Measurements from ENCODE around the gene TBCCD1.

TBCCD1 gene

GRCh38 chr3:186608624-186609215, 41.6 kb upstream of the TBCCD1 start:
- H3K4me1 ChIP-seq (ENCODE audit: control insufficient read depth in 5 of 5, insufficient read depth in 5 of 5, low read length in 5 of 5) = no peaks in the 10 kb centered on the region
- H3K9me3 ChIP-seq (ENCODE audit: control insufficient read depth in 5 of 5, low read length in 5 of 5) = no peaks in the 10 kb centered on the region
- no peak overlapping the region for H3K9ac ChIP-seq (ENCODE audit: low read length in 5 of 5)
- H3K27ac ChIP-seq (ENCODE audit: low read depth, low read length) = no peak overlapping the region
- peaks cover 0 to 9% (median 4%) of the 10 kb centered on the region in 5 donors for H3K27me3 ChIP-seq (ENCODE audit: control insufficient read depth in 5 of 5, insufficient read depth in 4 of 5, low read length in 5 of 5)
- H3K36me3 ChIP-seq (ENCODE audit: control insufficient read depth in 5 of 5, insufficient read depth in 5 of 5, low read length in 5 of 5) = no peaks in the 10 kb centered on the region
- no peak overlapping the region for H3K4me3 ChIP-seq (ENCODE audit: low read depth in 1 of 5, low read length in 5 of 5)

- Histone ChIP-seq H3K27ac (ENCODE audit: low read depth, low read length) (no peak overlapping the region), H3K4me3 (ENCODE audit: low read depth in 1 of 5, low read length in 5 of 5) (no peak overlapping the region), H3K9ac (ENCODE audit: low read length in 5 of 5) (no peak overlapping the region), H3K9me3 (ENCODE audit: control insufficient read depth in 5 of 5, low read length in 5 of 5) (no peaks in the 10 kb centered on the region), H3K4me1 (ENCODE audit: control insufficient read depth in 5 of 5, insufficient read depth in 5 of 5, low read length in 5 of 5) (no peaks in the 10 kb centered on the region), H3K36me3 (ENCODE audit: control insufficient read depth in 5 of 5, insufficient read depth in 5 of 5, low read length in 5 of 5) (no peaks in the 10 kb centered on the region), H3K27me3 (ENCODE audit: control insufficient read depth in 5 of 5, insufficient read depth in 4 of 5, low read length in 5 of 5) (no peaks in the 10 kb centered on the region)
Measured at GRCh38 chr3:186605561-186606545, 38.7 kb upstream of the TBCCD1 start.

DNA sequence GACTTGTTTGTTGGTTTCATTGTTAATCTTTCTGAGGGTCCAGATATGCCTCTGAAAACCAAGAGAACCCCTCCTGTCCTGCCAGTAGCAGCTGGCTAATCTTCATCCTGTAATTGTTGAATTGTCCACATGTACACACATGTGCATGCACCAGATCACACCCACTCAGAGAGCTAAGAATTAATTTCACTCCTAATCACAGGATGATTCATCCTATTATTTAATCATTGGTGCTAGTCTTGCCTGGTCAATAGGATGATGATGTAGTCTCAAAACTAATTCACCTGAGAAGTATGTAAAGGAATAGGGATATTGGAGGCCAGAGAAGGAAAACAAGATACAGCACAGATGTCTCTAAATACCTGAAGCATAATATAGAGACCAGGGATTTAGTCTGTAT, 37.9 kb upstream of the TBCCD1 start:
- Histone ChIP-seq H3K36me3 (ENCODE audit: control insufficient read depth in 5 of 5, insufficient read depth in 5 of 5, low read length in 5 of 5) (no peaks in the 10 kb centered on the region), H3K4me1 (ENCODE audit: control insufficient read depth in 5 of 5, insufficient read depth in 5 of 5, low read length in 5 of 5) (no peaks in the 10 kb centered on the region), H3K9ac (ENCODE audit: low read length in 5 of 5) (no peak overlapping the region), H3K4me3 (ENCODE audit: low read depth in 1 of 5, low read length in 5 of 5) (no peak overlapping the region), H3K27ac (ENCODE audit: low read depth, low read length) (no peak overlapping the region), H3K9me3 (ENCODE audit: control insufficient read depth in 5 of 5, low read length in 5 of 5) (no peaks in the 10 kb centered on the region), H3K27me3 (ENCODE audit: control insufficient read depth in 5 of 5, insufficient read depth in 4 of 5, low read length in 5 of 5) (no peaks in the 10 kb centered on the region)

DNA sequence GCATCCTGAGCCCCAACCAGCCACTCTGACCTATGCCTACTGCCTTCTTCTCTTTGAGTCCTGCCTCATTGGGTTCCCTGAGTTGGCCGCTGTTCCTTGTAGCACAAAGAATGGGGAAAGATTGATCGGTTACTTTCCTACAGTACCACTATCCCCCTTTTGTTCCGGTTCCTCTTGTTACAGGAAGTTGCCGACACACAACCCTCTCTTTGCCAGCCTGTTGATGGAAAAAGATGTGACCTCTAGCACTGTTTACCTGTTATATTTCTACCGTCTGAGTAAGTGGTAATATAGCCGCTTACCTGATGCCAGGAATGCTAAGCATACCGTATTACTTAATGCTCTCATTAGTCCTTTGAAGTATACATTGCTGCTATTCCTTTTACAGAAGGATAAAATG, 36.0 kb upstream of the TBCCD1 start:
- H3K27ac ChIP-seq (ENCODE audit: low read depth, low read length) = no peak overlapping the region

GRCh38 chr3:186600896-186601295, 33.8 kb upstream of the TBCCD1 start:
- no peaks in the 10 kb centered on the region for H3K36me3 ChIP-seq (ENCODE audit: control insufficient read depth in 5 of 5, insufficient read depth in 5 of 5, low read length in 5 of 5)
- no peaks in the 10 kb centered on the region for H3K4me1 ChIP-seq (ENCODE audit: control insufficient read depth in 5 of 5, insufficient read depth in 5 of 5, low read length in 5 of 5)
- H3K4me3 ChIP-seq (ENCODE audit: low read depth in 1 of 5, low read length in 5 of 5) = no peak overlapping the region
- H3K9ac ChIP-seq (ENCODE audit: low read length in 5 of 5) = no peak overlapping the region
- H3K27ac ChIP-seq (ENCODE audit: low read depth, low read length) = no peak overlapping the region
- no peaks in the 10 kb centered on the region for H3K27me3 ChIP-seq (ENCODE audit: control insufficient read depth in 5 of 5, insufficient read depth in 4 of 5, low read length in 5 of 5)
- H3K9me3 ChIP-seq (ENCODE audit: control insufficient read depth in 5 of 5, low read length in 5 of 5) = no peaks in the 10 kb centered on the region

More for the DNA sequence above, 36.0 kb upstream of the TBCCD1 start:
- Histone ChIP-seq H3K9me3 (ENCODE audit: control insufficient read depth in 5 of 5, low read length in 5 of 5) (no peaks in the 10 kb centered on the region), H3K4me3 (ENCODE audit: low read depth in 1 of 5, low read length in 5 of 5) (no peak overlapping the region), H3K9ac (ENCODE audit: low read length in 5 of 5) (no peak overlapping the region), H3K27me3 (ENCODE audit: control insufficient read depth in 5 of 5, insufficient read depth in 4 of 5, low read length in 5 of 5) (no peaks in the 10 kb centered on the region), H3K4me1 (ENCODE audit: control insufficient read depth in 5 of 5, insufficient read depth in 5 of 5, low read length in 5 of 5) (no peaks in the 10 kb centered on the region), H3K36me3 (ENCODE audit: control insufficient read depth in 5 of 5, insufficient read depth in 5 of 5, low read length in 5 of 5) (no peaks in the 10 kb centered on the region)

DNA sequence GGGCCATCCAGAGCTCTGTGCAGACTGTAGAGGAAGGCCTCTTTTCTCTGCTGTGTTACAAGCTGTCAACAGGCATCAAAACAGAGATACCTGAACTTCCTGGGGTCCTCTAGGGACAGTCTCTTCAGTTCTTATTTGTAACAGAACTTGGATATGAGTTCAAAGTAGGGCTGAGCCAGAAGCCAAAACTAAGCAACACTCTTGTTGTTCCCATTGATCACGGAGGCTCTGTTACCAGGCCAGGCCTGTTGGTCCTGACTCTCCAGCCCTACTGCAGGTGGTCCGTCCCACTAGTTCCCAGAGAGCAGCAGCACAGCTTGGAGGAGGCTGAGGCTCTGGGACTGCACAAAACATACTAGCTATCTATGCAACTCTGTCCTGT, 32.6 kb upstream of the TBCCD1 start:
- Histone ChIP-seq H3K36me3 (ENCODE audit: control insufficient read depth in 5 of 5, insufficient read depth in 5 of 5, low read length in 5 of 5) (no peaks in the 10 kb centered on the region), H3K4me1 (ENCODE audit: control insufficient read depth in 5 of 5, insufficient read depth in 5 of 5, low read length in 5 of 5) (no peaks in the 10 kb centered on the region), H3K27ac (ENCODE audit: low read depth, low read length) (no peak overlapping the region), H3K27me3 (ENCODE audit: control insufficient read depth in 5 of 5, insufficient read depth in 4 of 5, low read length in 5 of 5) (no peaks in the 10 kb centered on the region), H3K4me3 (ENCODE audit: low read depth in 1 of 5, low read length in 5 of 5) (no peak overlapping the region), H3K9ac (ENCODE audit: low read length in 5 of 5) (no peak overlapping the region), H3K9me3 (ENCODE audit: control insufficient read depth in 5 of 5, low read length in 5 of 5) (no peaks in the 10 kb centered on the region)

DNA sequence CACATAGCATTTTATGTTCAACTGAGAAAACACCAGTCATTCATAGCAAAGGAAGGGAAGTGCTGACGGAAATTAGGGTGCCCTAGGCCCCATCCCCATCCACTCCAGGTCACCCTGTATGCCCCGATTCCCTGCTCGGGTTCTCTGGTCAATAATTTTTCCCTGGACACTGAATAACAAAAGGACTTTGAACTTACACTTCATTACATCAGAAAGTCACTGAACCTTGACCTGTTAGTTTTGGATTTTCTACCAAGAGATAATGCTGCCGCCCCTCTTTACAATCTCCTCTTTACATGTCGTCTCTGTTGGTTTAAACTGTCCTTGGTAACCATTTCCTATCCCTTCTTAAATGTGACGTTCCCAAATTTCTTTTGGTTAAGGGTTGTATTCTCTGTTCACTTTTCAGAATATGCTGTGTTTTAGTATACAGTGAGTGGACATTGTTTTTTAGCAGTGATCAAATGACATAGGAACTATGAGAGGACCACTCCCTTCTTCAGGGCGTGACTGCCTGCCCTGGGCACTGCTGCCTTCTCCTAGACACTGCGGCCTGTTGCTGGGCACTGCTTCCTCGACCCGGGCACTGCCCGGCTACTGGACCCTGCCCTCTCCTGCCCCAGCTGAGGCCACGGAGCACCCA, 32.1 kb upstream of the TBCCD1 start:
- Histone ChIP-seq H3K4me3 (ENCODE audit: low read depth in 1 of 5, low read length in 5 of 5) (no peak overlapping the region), H3K36me3 (ENCODE audit: control insufficient read depth in 5 of 5, insufficient read depth in 5 of 5, low read length in 5 of 5) (no peaks in the 10 kb centered on the region), H3K9me3 (ENCODE audit: control insufficient read depth in 5 of 5, low read length in 5 of 5) (no peaks in the 10 kb centered on the region), H3K4me1 (ENCODE audit: control insufficient read depth in 5 of 5, insufficient read depth in 5 of 5, low read length in 5 of 5) (no peaks in the 10 kb centered on the region), H3K9ac (ENCODE audit: low read length in 5 of 5) (no peak overlapping the region), H3K27ac (ENCODE audit: low read depth, low read length) (no peak overlapping the region), H3K27me3 (ENCODE audit: control insufficient read depth in 5 of 5, insufficient read depth in 4 of 5, low read length in 5 of 5) (no peaks in the 10 kb centered on the region)

- Histone ChIP-seq H3K9me3 (ENCODE audit: control insufficient read depth in 5 of 5, low read length in 5 of 5) (no peaks in the 10 kb centered on the region), H3K4me3 (ENCODE audit: low read depth in 1 of 5, low read length in 5 of 5) (no peak overlapping the region), H3K36me3 (ENCODE audit: control insufficient read depth in 5 of 5, insufficient read depth in 5 of 5, low read length in 5 of 5) (no peaks in the 10 kb centered on the region), H3K27me3 (ENCODE audit: control insufficient read depth in 5 of 5, insufficient read depth in 4 of 5, low read length in 5 of 5) (no peaks in the 10 kb centered on the region), H3K4me1 (ENCODE audit: control insufficient read depth in 5 of 5, insufficient read depth in 5 of 5, low read length in 5 of 5) (no peaks in the 10 kb centered on the region), H3K9ac (ENCODE audit: low read length in 5 of 5) (no peak overlapping the region), H3K27ac (ENCODE audit: low read depth, low read length) (no peak overlapping the region)
Measured at GRCh38 chr3:186598794-186599141, 31.6 kb upstream of the TBCCD1 start.

DNA sequence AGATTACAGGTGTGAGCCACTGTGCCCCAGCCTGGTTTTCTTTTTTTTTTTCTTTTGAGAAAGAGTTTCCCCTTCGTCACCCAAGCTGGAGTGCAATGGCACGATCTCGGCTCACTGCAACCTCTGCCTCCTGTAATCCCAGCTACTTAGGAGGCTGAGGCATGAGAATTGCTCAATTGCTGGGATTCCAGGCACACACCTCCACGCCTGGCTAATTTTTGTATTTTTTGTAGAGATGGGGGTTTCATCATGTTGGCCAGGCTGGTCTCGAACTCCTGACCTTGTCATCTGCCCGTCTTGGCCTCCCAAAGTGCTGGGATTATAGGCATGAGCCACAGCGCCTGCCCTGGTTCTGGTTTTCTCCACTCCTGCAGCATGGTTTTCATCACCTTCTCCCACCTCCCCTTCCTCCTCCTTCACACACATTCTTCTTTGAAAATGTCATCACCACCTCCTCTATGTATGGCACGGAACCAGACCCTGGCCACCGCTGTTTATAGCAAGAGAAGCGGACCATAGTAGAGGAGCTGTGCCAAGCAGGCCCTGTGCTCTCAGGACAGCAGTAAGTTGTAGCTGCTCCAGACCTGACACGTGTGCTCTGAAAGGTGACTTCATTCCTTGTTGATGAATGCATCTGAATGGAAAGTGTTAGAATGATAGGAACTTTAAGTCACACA, 31.1 kb upstream of the TBCCD1 start:
- Histone ChIP-seq H3K36me3 (ENCODE audit: control insufficient read depth in 5 of 5, insufficient read depth in 5 of 5, low read length in 5 of 5) (no peaks in the 10 kb centered on the region), H3K4me1 (ENCODE audit: control insufficient read depth in 5 of 5, insufficient read depth in 5 of 5, low read length in 5 of 5) (no peaks in the 10 kb centered on the region), H3K9me3 (ENCODE audit: control insufficient read depth in 5 of 5, low read length in 5 of 5) (no peaks in the 10 kb centered on the region), H3K4me3 (ENCODE audit: low read depth in 1 of 5, low read length in 5 of 5) (no peak overlapping the region), H3K9ac (ENCODE audit: low read length in 5 of 5) (no peak overlapping the region), H3K27me3 (ENCODE audit: control insufficient read depth in 5 of 5, insufficient read depth in 4 of 5, low read length in 5 of 5) (no peaks in the 10 kb centered on the region), H3K27ac (ENCODE audit: low read depth, low read length) (no peak overlapping the region)

All from subcutaneous abdominal adipose tissue (tissue), 5 donors.